Neural progenitor cell (in vitro differentiated cells): ENCODE measurements around the gene IFT74. TPM values are rescaled to one million over a fixed set of nuclear protein-coding genes. Genes with fewer than 3 reads are reported as not detected.
A peak's percentile ranks its signal among the peaks of the same experiment; 100 is the strongest.

Experiments used
- DNase-seq: peaks from one replicate; pipeline ENCODE4 v3.0.0-alpha.2; 2016; ENCODE audit warnings: low spot score
- H2AFZ ChIP-seq: fragments of 200-600 bp; sonication (generic); replicated peaks from 2 replicates; pipeline ENCODE4 v1.6.1; 2016; ENCODE audit warnings: antibody characterized with exemption
- H3F3A ChIP-seq: fragments of 200-600 bp; sonication (generic); 2 replicates; pipeline ENCODE4 v1.6.1; 2016; ENCODE audit warnings: antibody characterized with exemption, low read depth
- H3K27ac ChIP-seq: fragments of 200-600 bp; sonication (generic); 2 replicates; pipeline ENCODE4 v1.5.1; 2016; ENCODE audit warnings: mild to moderate bottlenecking
- H3K27me3 ChIP-seq: fragments of 200-600 bp; sonication (generic); 2 replicates; pipeline ENCODE4 v1.6.1; 2016; ENCODE audit warnings: mild to moderate bottlenecking, moderate library complexity
- H3K36me3 ChIP-seq: fragments of 200-600 bp; sonication (generic); 2 replicates; pipeline ENCODE4 v1.5.1; 2016
- H3K4me1 ChIP-seq: fragments of 200-600 bp; sonication (generic); 2 replicates; pipeline ENCODE4 v1.6.1; 2016; ENCODE audit warnings: mixed run types
- H3K4me2 ChIP-seq: fragments of 200-600 bp; sonication (generic); 2 replicates; pipeline ENCODE4 v1.6.1; 2016
- H3K4me3 ChIP-seq: fragments of 200-600 bp; sonication (generic); 2 replicates; pipeline ENCODE4 v1.5.1; 2016
- H3K79me2 ChIP-seq: fragments of 200-600 bp; sonication (generic); 2 replicates; pipeline ENCODE4 v1.6.1; 2016; ENCODE audit warnings: low read depth
- H3K9ac ChIP-seq: fragments of 200-600 bp; sonication (generic); 2 replicates; pipeline ENCODE4 v1.6.1; 2016
- H3K9me3 ChIP-seq: fragments of 200-600 bp; sonication (generic); 2 replicates; pipeline ENCODE4 v1.5.1; 2016; ENCODE audit warnings: low read depth
- H4K20me1 ChIP-seq: fragments of 200-600 bp; sonication (generic); 2 replicates; pipeline ENCODE4 v1.6.1; 2016; ENCODE audit warnings: low read depth
- H3K27ac Mint-ChIP-seq: 3 replicates; pipeline ENCODE4 v1.8.0; 2021; ENCODE audit warnings: mixed read lengths
- H3K27me3 Mint-ChIP-seq: 2 replicates; pipeline ENCODE4 v1.8.0; 2022; ENCODE audit warnings: low read depth, mild to moderate bottlenecking, inconsistent platforms, moderate library complexity, mixed read lengths; ENCODE audit not compliant: insufficient read depth
- H3K36me3 Mint-ChIP-seq: 3 replicates; pipeline ENCODE4 v1.8.0; 2021; ENCODE audit warnings: mixed read lengths
- H3K4me1 Mint-ChIP-seq: 3 replicates; pipeline ENCODE4 v1.8.0; 2021; ENCODE audit warnings: mixed read lengths
- H3K4me3 Mint-ChIP-seq: 3 replicates; pipeline ENCODE4 v1.8.0; 2021; ENCODE audit warnings: mild to moderate bottlenecking, moderate library complexity, mixed read lengths
- H3K9me3 Mint-ChIP-seq: 3 replicates; pipeline ENCODE4 v1.8.0; 2020; ENCODE audit warnings: mixed read lengths
- EZH2 ChIP-seq: fragments of 200-600 bp; sonication (generic); IDR thresholded peaks from 2 replicates; pipeline ENCODE4 v1.6.1; 2017; ENCODE audit warnings: antibody characterized with exemption, mild to moderate bottlenecking, moderate library complexity
- EZH2phosphoT487 ChIP-seq: fragments of 200-600 bp; sonication (generic); IDR thresholded peaks from 2 replicates; pipeline ENCODE4 v1.6.1; 2017; ENCODE audit warnings: antibody characterized with exemption
- total RNA-seq: library from RNA; depleted of rRNA; stranded (reverse); fragments of >200 nt; gene quantifications from 2 replicates; pipeline ENCODE4 v1.2.3, GENCODE V29; 2015; ENCODE audit warnings: low replicate concordance
- TF ChIP-seq, protein P1 (sequence below): fragments of 200-600 bp; sonication (generic); IDR thresholded peaks from 2 replicates; pipeline ENCODE4 v1.5.1; 2017; ENCODE audit warnings: antibody characterized with exemption, mild to moderate bottlenecking

Gene IFT74
- total RNA-seq, 1 donor from 2014 or later: 81.2 TPM

DNA sequence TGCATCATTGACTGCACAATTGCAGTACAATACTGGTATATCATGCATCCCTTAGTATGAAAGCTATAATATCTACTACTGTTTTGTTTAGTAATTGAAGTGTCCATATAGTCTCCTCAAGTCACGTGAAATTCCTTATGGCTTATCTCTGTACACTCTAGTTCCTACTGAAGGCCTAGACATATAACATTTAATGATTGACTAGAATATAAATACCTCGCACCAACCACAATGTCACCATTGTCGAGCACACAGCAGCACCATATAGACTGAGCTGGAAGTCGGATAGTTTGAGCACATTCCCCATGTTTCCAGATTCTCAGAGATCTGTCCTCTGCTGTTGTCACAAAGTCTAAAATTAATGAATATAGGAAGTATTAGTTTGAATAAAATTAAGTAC lies 30.6 kb upstream of the IFT74 start:
- Mint-ChIP-seq H3K27me3 (no peaks in the 10 kb centered on the region), H3K36me3 (peaks cover 25% of the 10 kb centered on the region), H3K4me1 (no peaks in the 10 kb centered on the region), H3K27ac (no peak overlapping the region), H3K4me3 (no peak overlapping the region), H3K9me3 (no peaks in the 10 kb centered on the region)
- H3K4me1 ChIP-seq: no peaks in the 10 kb centered on the region
- peaks cover 36% of the 10 kb centered on the region for H3K36me3 ChIP-seq
- no peak overlapping the region for H3K27ac ChIP-seq
- no peak overlapping the region for H2AFZ ChIP-seq
- no peak for DNase-seq
- H3K79me2 ChIP-seq: no peaks in the 10 kb centered on the region
- no peaks in the 10 kb centered on the region for H3K9me3 ChIP-seq
- TF ChIP-seq EZH2phosphoT487 (no peak), EZH2 (no peak)
- no peak overlapping the region for H3K9ac ChIP-seq
- no peaks in the 10 kb centered on the region for H3F3A ChIP-seq
- H4K20me1 ChIP-seq: no peaks in the 10 kb centered on the region
- H3K27me3 ChIP-seq: no peaks in the 10 kb centered on the region
- H3K4me3 ChIP-seq: no peak overlapping the region
- H3K4me2 ChIP-seq: no peak overlapping the region

DNA sequence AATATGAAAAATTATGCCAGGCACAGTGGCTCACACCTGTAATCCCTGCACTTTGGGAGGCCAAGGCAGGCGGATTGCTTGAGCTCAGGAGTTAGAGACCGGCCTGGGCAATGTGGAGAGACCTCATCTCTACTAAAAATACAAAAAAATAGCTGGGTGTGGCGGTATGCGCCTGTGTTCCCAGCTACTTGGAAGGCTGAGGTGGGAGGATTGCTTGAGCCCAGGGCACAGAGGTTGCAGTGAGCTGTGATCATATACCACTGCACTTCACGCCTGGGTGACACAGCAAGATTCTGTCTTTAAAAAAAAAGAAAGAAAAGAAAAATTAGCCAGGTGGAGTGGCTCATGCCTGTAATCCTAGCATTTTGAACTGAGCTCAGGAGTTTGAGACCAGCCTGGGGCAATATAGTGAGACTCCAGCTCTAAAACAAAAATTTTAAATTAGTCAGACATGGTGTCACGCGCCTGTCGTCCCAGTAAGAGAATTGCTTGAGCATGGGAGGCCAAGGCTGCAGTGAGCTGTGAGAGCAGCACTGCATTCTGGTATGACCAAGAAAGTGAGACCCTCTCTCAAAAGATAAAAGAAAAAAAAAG lies 27.2 kb upstream of the IFT74 start:
- no peaks in the 10 kb centered on the region for H3K9me3 ChIP-seq
- no peaks in the 10 kb centered on the region for H3K4me1 ChIP-seq
- H3K4me2 ChIP-seq: no peak overlapping the region
- H3K4me3 ChIP-seq: no peak overlapping the region
- no peaks in the 10 kb centered on the region for H3K27me3 ChIP-seq
- H3K9ac ChIP-seq: no peak overlapping the region
- H3K79me2 ChIP-seq: peaks cover 26% of the 10 kb centered on the region
- Mint-ChIP-seq H3K27ac (no peak overlapping the region), H3K9me3 (no peaks in the 10 kb centered on the region), H3K36me3 (peaks cover 22% of the 10 kb centered on the region), H3K4me1 (no peaks in the 10 kb centered on the region), H3K27me3 (no peaks in the 10 kb centered on the region), H3K4me3 (no peak overlapping the region)
- H3K36me3 ChIP-seq: peaks cover 28% of the 10 kb centered on the region
- TF ChIP-seq EZH2phosphoT487 (no peak), EZH2 (no peak)
- TF ChIP-seq, protein P1, sequence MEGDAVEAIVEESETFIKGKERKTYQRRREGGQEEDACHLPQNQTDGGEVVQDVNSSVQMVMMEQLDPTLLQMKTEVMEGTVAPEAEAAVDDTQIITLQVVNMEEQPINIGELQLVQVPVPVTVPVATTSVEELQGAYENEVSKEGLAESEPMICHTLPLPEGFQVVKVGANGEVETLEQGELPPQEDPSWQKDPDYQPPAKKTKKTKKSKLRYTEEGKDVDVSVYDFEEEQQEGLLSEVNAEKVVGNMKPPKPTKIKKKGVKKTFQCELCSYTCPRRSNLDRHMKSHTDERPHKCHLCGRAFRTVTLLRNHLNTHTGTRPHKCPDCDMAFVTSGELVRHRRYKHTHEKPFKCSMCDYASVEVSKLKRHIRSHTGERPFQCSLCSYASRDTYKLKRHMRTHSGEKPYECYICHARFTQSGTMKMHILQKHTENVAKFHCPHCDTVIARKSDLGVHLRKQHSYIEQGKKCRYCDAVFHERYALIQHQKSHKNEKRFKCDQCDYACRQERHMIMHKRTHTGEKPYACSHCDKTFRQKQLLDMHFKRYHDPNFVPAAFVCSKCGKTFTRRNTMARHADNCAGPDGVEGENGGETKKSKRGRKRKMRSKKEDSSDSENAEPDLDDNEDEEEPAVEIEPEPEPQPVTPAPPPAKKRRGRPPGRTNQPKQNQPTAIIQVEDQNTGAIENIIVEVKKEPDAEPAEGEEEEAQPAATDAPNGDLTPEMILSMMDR: no peak
- no peak overlapping the region for H3K27ac ChIP-seq
- no peaks in the 10 kb centered on the region for H3F3A ChIP-seq
- DNase-seq: no peak
- H2AFZ ChIP-seq: no peak overlapping the region
- H4K20me1 ChIP-seq: no peaks in the 10 kb centered on the region

DNA sequence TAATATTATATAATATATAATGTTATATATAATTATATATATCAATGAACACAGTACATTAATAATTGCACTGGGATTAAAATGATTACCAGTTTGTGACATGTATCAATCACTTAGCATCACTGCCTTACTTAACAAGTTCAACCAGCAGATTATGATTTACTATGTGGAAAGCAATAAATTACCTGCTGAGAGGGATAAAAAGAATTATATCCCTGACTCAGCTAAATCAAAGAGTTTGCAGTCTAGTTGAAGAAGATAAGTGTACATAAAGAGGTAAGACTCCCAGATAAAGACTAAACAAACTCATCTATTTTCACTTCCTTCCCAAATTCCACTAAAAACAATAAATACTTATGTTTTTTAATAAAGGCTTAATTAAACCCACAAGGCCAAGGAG lies 20.4 kb upstream of the IFT74 start:
- Histone ChIP-seq H3K27me3 (no peaks in the 10 kb centered on the region), H4K20me1 (no peaks in the 10 kb centered on the region), H3K79me2 (peaks cover 95% of the 10 kb centered on the region), H3K9me3 (no peaks in the 10 kb centered on the region), H3K27ac (peak overlapping the region; percentile 4), H3K4me1 (peaks cover 7% of the 10 kb centered on the region), H2AFZ (no peak overlapping the region), H3K36me3 (peaks cover 4% of the 10 kb centered on the region), H3F3A (no peaks in the 10 kb centered on the region), H3K4me2 (no peak overlapping the region), H3K9ac (no peak overlapping the region), H3K4me3 (no peak overlapping the region)
- H3K4me3 Mint-ChIP-seq: no peak overlapping the region
- H3K36me3 Mint-ChIP-seq: peaks cover 27% of the 10 kb centered on the region
- H3K27me3 Mint-ChIP-seq: peaks cover 3% of the 10 kb centered on the region
- no peaks in the 10 kb centered on the region for H3K4me1 Mint-ChIP-seq
- no peak overlapping the region for H3K27ac Mint-ChIP-seq
- H3K9me3 Mint-ChIP-seq: peaks cover 20% of the 10 kb centered on the region
- no peak for TF ChIP-seq EZH2
- no peak for TF ChIP-seq EZH2phosphoT487
- TF ChIP-seq, protein P1: no peak
- DNase-seq: no peak

DNA sequence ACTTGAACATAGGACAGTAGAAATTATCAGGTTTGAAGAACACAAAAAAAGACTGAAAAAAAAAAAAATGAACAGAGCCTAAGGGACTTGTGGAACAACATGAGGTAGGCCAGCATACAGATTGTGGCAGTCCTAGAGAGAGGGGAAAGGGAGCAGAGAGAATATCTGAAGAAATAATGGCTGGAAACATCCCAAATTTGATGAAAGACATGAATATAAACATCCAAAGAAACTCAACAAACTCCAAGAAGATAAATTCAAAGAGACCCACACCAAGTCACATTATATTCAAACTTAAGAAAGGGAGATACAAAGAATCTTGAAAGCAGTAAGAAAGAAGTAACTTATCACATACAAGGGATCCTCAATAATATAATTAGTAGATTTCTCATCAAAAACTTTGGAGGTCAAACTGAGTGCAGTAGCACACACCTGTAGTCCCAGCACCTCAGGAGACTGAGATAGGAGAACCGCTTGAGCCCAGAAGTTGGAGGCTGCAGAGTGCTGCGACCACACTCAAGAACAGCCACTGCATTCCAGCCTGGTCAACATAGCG lies 18.3 kb upstream of the IFT74 start:
- no peak for DNase-seq
- H3K4me2 ChIP-seq: no peak overlapping the region
- H3K27ac ChIP-seq: no peak overlapping the region
- Mint-ChIP-seq H3K27ac (no peak overlapping the region), H3K9me3 (peaks cover 25% of the 10 kb centered on the region), H3K36me3 (peaks cover 29% of the 10 kb centered on the region), H3K4me1 (no peaks in the 10 kb centered on the region), H3K27me3 (peaks cover 3% of the 10 kb centered on the region), H3K4me3 (no peak overlapping the region)
- peaks cover 100% of the 10 kb centered on the region for H3K79me2 ChIP-seq
- peaks cover 10% of the 10 kb centered on the region for H3K4me1 ChIP-seq
- H2AFZ ChIP-seq: no peak overlapping the region
- H3K9ac ChIP-seq: no peak overlapping the region
- TF ChIP-seq, protein P1: no peak
- TF ChIP-seq EZH2 (no peak), EZH2phosphoT487 (no peak)
- H3K9me3 ChIP-seq: no peaks in the 10 kb centered on the region
- H3K4me3 ChIP-seq: no peak overlapping the region
- no peaks in the 10 kb centered on the region for H3F3A ChIP-seq
- H3K36me3 ChIP-seq: no peaks in the 10 kb centered on the region
- no peaks in the 10 kb centered on the region for H3K27me3 ChIP-seq
- H4K20me1 ChIP-seq: no peaks in the 10 kb centered on the region
